K562 (cell line): ENCODE measurements around the gene HACE1. TPM values are rescaled to one million over a fixed set of nuclear protein-coding genes. Genes with fewer than 3 reads are reported as not detected.

ENCODE experiments used
- ATAC-seq: fragments of 200-7000 bp; cut with Tn5 transposase; 3 replicates; pipeline ENCODE4 v1.9.1; 2020; ENCODE audit warnings: moderate library complexity
- BruUV-seq: library from RNA; stranded (reverse); fragments of 400-500 nt; replicated peaks from 2 replicates; lab custom pipeline; 2021; lab: Mats Ljungman, UMichigan
- CTCF ChIA-PET: fragments of 300-600 bp; formaldehyde crosslinking; extraction: SDS; loops from one replicate; lab custom pipeline; 2021; ENCODE audit warnings: low intra/inter-chr PET ratio; lab: Yijun Ruan, JAX
- POLR2A ChIA-PET: fragments of 300-600, 350-650 bp; sonication (Branson Sonifier 250); formaldehyde crosslinking; extraction: SDS; loops from one replicate; lab custom pipeline; 2021; ENCODE audit warnings: antibody characterized with exemption, inconsistent platforms; lab: Yijun Ruan, JAX
- DNase-seq, 4 experiments: peaks; one replicate each; pipeline versions ENCODE4 v3.0.0 to v3.0.0-alpha.2; 2011 to 2018; ENCODE audit warnings: low spot score in 3 of 4, mixed read lengths in 3 of 4; ENCODE audit errors: extremely low read depth in 1 of 4
- FAIRE-seq: peaks from 2 replicates; lab custom pipeline; 2011; peaks lifted over from hg19 to GRCh38; lab: Jason Lieb, UNC
- H2AFZ ChIP-seq: 2 replicates; pipeline ENCODE4 v1.6.0; 2011; ENCODE audit warnings: low read depth, low read length, control low read depth, inconsistent platforms
- H3K27ac ChIP-seq: fragments of 200-600 bp; 3 replicates; pipeline ENCODE4 v1.8.0; 2011; ENCODE audit warnings: low read depth, mild to moderate bottlenecking, control low read depth, inconsistent platforms, low read length, moderate library complexity, mixed read lengths; ENCODE audit errors: extremely low read depth
- H3K27me3 ChIP-seq, 2 experiments: fragments of 300-600 bp in 1 of 2; 2 replicates in 1 of 2; 3 replicates in 1 of 2; pipeline versions ENCODE4 v1.6.0 to v1.8.0; 2011; ENCODE audit warnings: inconsistent platforms in 2 of 2, low read length in 2 of 2, mild to moderate bottlenecking in 1 of 2, mixed read lengths in 1 of 2, moderate library complexity in 1 of 2; ENCODE audit not compliant: control insufficient read depth in 2 of 2, insufficient read depth in 2 of 2
- H3K36me3 ChIP-seq: fragments of 300-600 bp; 3 replicates; pipeline ENCODE4 v1.8.0; 2011; ENCODE audit warnings: mild to moderate bottlenecking, low read length, inconsistent platforms; ENCODE audit not compliant: control insufficient read depth, insufficient read depth
- H3K4me1 ChIP-seq, 2 experiments: fragments of 200-600 bp in 1 of 2; replicated peaks in 1 of 2; 2 replicates in 1 of 2; 3 replicates in 1 of 2; pipeline versions ENCODE4 v1.5.1 to v1.8.0; 2011; ENCODE audit warnings: inconsistent platforms in 2 of 2, low read length in 2 of 2, mild to moderate bottlenecking in 1 of 2, mixed read lengths in 1 of 2, moderate library complexity in 1 of 2; ENCODE audit not compliant: control insufficient read depth in 2 of 2, insufficient read depth in 2 of 2
- H3K4me2 ChIP-seq: 2 replicates; pipeline ENCODE4 v1.6.1; 2011; ENCODE audit warnings: low read length, control low read depth, inconsistent platforms, mixed read lengths; ENCODE audit not compliant: insufficient read depth
- H3K4me3 ChIP-seq: fragments of 200-600 bp; sonication (generic), shearing (Covaris generic); 2 replicates; pipeline ENCODE4 v1.5.1; 2016; ENCODE audit warnings: control low read depth, inconsistent platforms
- H3K79me2 ChIP-seq: fragments of 200-600 bp; 3 replicates; pipeline ENCODE4 v1.8.0; 2011; ENCODE audit warnings: low read length, inconsistent platforms; ENCODE audit not compliant: control insufficient read depth, insufficient read depth
- H3K9ac ChIP-seq, 2 experiments: 2 replicates each; pipeline versions ENCODE4 v1.6.0 to v1.6.1; 2011; ENCODE audit warnings: low read depth in 2 of 2, low read length in 2 of 2, control low read depth in 1 of 2, inconsistent platforms in 1 of 2, mild to moderate bottlenecking in 1 of 2, mixed read lengths in 1 of 2; ENCODE audit not compliant: insufficient read depth in 1 of 2
- H3K9me1 ChIP-seq: one replicate; pipeline ENCODE4 v1.6.0; 2011; ENCODE audit warnings: inconsistent platforms, mild to moderate bottlenecking, low read length, moderate library complexity; ENCODE audit not compliant: control insufficient read depth, insufficient read depth
- H3K9me3 ChIP-seq: replicated peaks from 2 replicates; pipeline ENCODE4 v1.5.1; 2011; ENCODE audit warnings: low read depth, low read length, inconsistent platforms; ENCODE audit not compliant: control insufficient read depth, insufficient read depth
- H4K20me1 ChIP-seq: replicated peaks from 2 replicates; pipeline ENCODE4 v1.6.1; 2011; ENCODE audit warnings: low read length, inconsistent platforms, mixed read lengths; ENCODE audit not compliant: control insufficient read depth, insufficient read depth
- C11orf30 ChIP-seq: fragments of 450-650 bp; IDR thresholded peaks from 2 replicates; pipeline ENCODE4 v1.6.1; 2016; ENCODE audit warnings: low read depth, mild to moderate bottlenecking
- ESRRB ChIP-seq: fragments of 250-450 bp; sonication (Bioruptor Pico); IDR thresholded peaks from 2 replicates; pipeline ENCODE4 v1.5.0; 2020; ENCODE audit warnings: mild to moderate bottlenecking, moderate library complexity, borderline replicate concordance
- EWSR1 ChIP-seq: fragments of 450-650 bp; IDR thresholded peaks from 2 replicates; pipeline ENCODE4 v1.6.1; 2018; ENCODE audit warnings: borderline replicate concordance, mild to moderate bottlenecking, low read depth, moderate library complexity; ENCODE audit not compliant: partially characterized antibody
- HDAC1 ChIP-seq, 2 experiments: fragments of 450-650 bp; IDR thresholded peaks; 2 replicates each; pipeline ENCODE4 v1.6.1; 2016 to 2017; ENCODE audit warnings: inconsistent platforms in 1 of 2, mild to moderate bottlenecking in 1 of 2, moderate library complexity in 1 of 2
- HLTF ChIP-seq: fragments of 450-650 bp; IDR thresholded peaks from 2 replicates; pipeline ENCODE4 v1.6.1; 2016
- MXD1 ChIP-seq: fragments of 250-450 bp; sonication (Bioruptor Pico); IDR thresholded peaks from 2 replicates; pipeline ENCODE4 v1.8.0; 2021; ENCODE audit warnings: borderline replicate concordance, mild to moderate bottlenecking, moderate library complexity; ENCODE audit not compliant: poor library complexity, severe bottlenecking
- NFE2L1 ChIP-seq: fragments of 450-650 bp; IDR thresholded peaks from 2 replicates; pipeline ENCODE4 v1.6.1; 2016; ENCODE audit warnings: missing genetic modification characterization, low read depth, mild to moderate bottlenecking, missing compliant biosample characterization, moderate library complexity, borderline replicate concordance
- NUFIP1 ChIP-seq: fragments of 450-650 bp; IDR thresholded peaks from 2 replicates; pipeline ENCODE4 v1.6.1; 2018; ENCODE audit not compliant: partially characterized antibody
- RBM15 ChIP-seq: fragments of 200-400 bp; formaldehyde crosslinking; IDR thresholded peaks from 2 replicates; pipeline ENCODE4 v1.6.1; 2018; ENCODE audit warnings: mild to moderate bottlenecking, low read length, moderate library complexity; ENCODE audit not compliant: insufficient read depth
- ZBTB8A ChIP-seq: fragments of 450-650 bp; IDR thresholded peaks from 2 replicates; pipeline ENCODE4 v1.6.1; 2018; ENCODE audit warnings: mild to moderate bottlenecking, moderate library complexity; ENCODE audit not compliant: partially characterized antibody
- ZNF175 ChIP-seq: fragments of 200-800 bp; sonication (Bioruptor generic); IDR thresholded peaks from 2 replicates; pipeline ENCODE4 v1.6.1; 2016; ENCODE audit warnings: low read depth, mild to moderate bottlenecking, missing genetic modification characterization, missing compliant biosample characterization
- WGBS: fragments of 100-300 bp; shearing (Covaris generic); methylation state at CpG from one replicate; pipeline ENCODE4 v1.1.6; 2016; ENCODE audit warnings: low coverage, mixed read lengths; ENCODE audit not compliant: insufficient coverage; ENCODE audit errors: missing lambda C conversion rate; 5-methylcytosine and 5-hydroxymethylcytosine counted together
- in situ Hi-C: fragments of 300-500 bp; cut with MboI; formaldehyde crosslinking; loops from 4 replicates; pipeline ENCODE4 v1.15.0; 2018; ENCODE audit warnings: inconsistent platforms, mixed read lengths
- intact Hi-C: fragments of 100-400 bp; cut with micrococcal nuclease; formaldehyde crosslinking; loops from 2 replicates; pipeline ENCODE4 v1.14.2; 2022
- polyA plus RNA-seq, 8 experiments: library from polyadenylated mRNA; depleted of rRNA in 4 of 8; stranded (reverse) in 5 of 8; unstranded in 3 of 8; fragments of >200 nt; fragmentation: Nextera tagmentation in 2 of 8; fragmentation: Illumina TruSeq in 1 of 8; extraction: Ambion mirVana in 2 of 8; extraction: Trizol in 1 of 8; gene quantifications; 2 replicates each; pipeline versions ENCODE4 v1.2.1 to v1.2.3, GENCODE V29; 2011 to 2014; ENCODE audit warnings: inconsistent platforms in 1 of 8, missing spikeins in 1 of 8
- total RNA-seq, 7 experiments: library from RNA; depleted of rRNA in 6 of 7; stranded (reverse); fragments of >200 nt in 6 of 7; fragmentation: Illumina TruSeq in 2 of 7; extraction: Trizol in 2 of 7; gene quantifications; 2 replicates each; pipeline versions ENCODE4 v1.2.1 to v1.2.3, GENCODE V29; 2011 to 2021; ENCODE audit warnings: low replicate concordance in 1 of 7
- TF ChIP-seq, protein P1 (sequence below), 2 experiments: fragments of 450-650 bp; formaldehyde crosslinking in 1 of 2; IDR thresholded peaks; 2 replicates each; pipeline versions ENCODE4 v1.4.0 to v1.6.1; 2014 to 2020; ENCODE audit warnings: mild to moderate bottlenecking in 2 of 2, borderline replicate concordance in 1 of 2, low read depth in 1 of 2

The HACE1 gene
- total and polyA plus RNA-seq, 9 of the 15 experiments (the other 6 are each of a cell fraction or from before 2014, with no cell fraction given), result 3.6 to 19.9 (median 9.1) TPM

DNA sequence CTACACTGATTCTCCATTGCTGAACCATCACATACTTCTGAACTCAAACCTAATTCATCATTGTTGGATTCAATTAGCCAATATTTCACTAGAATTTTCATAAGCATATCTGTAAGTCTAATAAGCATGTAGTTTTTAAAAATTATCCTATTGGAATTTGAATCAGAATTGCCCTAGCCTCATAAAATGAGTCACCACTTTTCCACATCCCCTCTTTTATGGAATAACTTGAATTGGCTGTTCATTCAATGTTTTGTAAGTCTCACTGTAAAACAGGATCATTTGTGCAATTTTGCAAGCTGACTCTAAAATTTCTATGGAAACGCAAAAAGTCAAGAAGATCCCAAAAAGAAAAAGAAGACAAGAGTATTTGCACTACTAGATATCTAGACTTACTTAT lies 141.0 kb downstream of the HACE1 start (continued):
- no peak for TF ChIP-seq RBM15
- TF ChIP-seq, all 486 proteins: peak for 0

- H3K9me3 ChIP-seq, result no peaks in the 10 kb centered on the region
- H2AFZ ChIP-seq, result no peak overlapping the region
- H3K27ac ChIP-seq, result no peak overlapping the region
- 68% methylated on average over 4 of the region's 4 CpGs for WGBS
- in situ Hi-C loops, result no loop called here
- H3K9ac ChIP-seq, result no peak overlapping the region
- H3K27me3 ChIP-seq, result no peaks in the 10 kb centered on the region
- DNase-seq (no peak), FAIRE-seq (no peak), ATAC-seq (no peak)
- H3K36me3 ChIP-seq, result no peaks in the 10 kb centered on the region
- CTCF ChIA-PET, result no interaction called here
- intact Hi-C loops, result no loop called here
- H4K20me1 ChIP-seq, result no peaks in the 10 kb centered on the region
- no TSS peak for BruUV-seq
- POLR2A ChIA-PET, result interaction anchor here (1.2 kb wide), 1 partner anchor 12 kb away, joined by 3 read pairs; no protein-coding TSS in a partner anchor
- H3K9me1 ChIP-seq, result no peaks in the 10 kb centered on the region
- no peaks in the 10 kb centered on the region for H3K79me2 ChIP-seq
- peaks cover 0 to 2% of the 10 kb centered on the region in 2 experiments; a peak in 1 of 5 replicates for H3K4me1 ChIP-seq
- H3K4me3 ChIP-seq, result no peak overlapping the region
- H3K4me2 ChIP-seq, result no peak overlapping the region
- no peak for TF ChIP-seq NUFIP1
- TF ChIP-seq ZNF175 (CRISPR knock-in tag), result no peak
- TF ChIP-seq C11orf30, result peak; percentile 85
- TF ChIP-seq HLTF, result no peak
- no peak for TF ChIP-seq ESRRB
- TF ChIP-seq, protein P1, sequence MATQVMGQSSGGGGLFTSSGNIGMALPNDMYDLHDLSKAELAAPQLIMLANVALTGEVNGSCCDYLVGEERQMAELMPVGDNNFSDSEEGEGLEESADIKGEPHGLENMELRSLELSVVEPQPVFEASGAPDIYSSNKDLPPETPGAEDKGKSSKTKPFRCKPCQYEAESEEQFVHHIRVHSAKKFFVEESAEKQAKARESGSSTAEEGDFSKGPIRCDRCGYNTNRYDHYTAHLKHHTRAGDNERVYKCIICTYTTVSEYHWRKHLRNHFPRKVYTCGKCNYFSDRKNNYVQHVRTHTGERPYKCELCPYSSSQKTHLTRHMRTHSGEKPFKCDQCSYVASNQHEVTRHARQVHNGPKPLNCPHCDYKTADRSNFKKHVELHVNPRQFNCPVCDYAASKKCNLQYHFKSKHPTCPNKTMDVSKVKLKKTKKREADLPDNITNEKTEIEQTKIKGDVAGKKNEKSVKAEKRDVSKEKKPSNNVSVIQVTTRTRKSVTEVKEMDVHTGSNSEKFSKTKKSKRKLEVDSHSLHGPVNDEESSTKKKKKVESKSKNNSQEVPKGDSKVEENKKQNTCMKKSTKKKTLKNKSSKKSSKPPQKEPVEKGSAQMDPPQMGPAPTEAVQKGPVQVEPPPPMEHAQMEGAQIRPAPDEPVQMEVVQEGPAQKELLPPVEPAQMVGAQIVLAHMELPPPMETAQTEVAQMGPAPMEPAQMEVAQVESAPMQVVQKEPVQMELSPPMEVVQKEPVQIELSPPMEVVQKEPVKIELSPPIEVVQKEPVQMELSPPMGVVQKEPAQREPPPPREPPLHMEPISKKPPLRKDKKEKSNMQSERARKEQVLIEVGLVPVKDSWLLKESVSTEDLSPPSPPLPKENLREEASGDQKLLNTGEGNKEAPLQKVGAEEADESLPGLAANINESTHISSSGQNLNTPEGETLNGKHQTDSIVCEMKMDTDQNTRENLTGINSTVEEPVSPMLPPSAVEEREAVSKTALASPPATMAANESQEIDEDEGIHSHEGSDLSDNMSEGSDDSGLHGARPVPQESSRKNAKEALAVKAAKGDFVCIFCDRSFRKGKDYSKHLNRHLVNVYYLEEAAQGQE (IDR thresholded peaks at IDR 0.05; ENCODE audit: borderline replicate concordance), result no peak
- TF ChIP-seq, protein P1 (CRISPR knock-in tag; IDR thresholded peaks at IDR 0.05; ENCODE audit: low read depth), result no peak
- TF ChIP-seq MXD1 (CRISPR knock-in tag), result no peak
- no peak for TF ChIP-seq HDAC1 (IDR thresholded peaks at IDR 0.05)
- no peak for TF ChIP-seq ZBTB8A
- TF ChIP-seq NFE2L1, result peak; percentile 70
- no peak for TF ChIP-seq EWSR1
These were observed 142.9 kb downstream of the HACE1 start for GRCh38 chr6:104716858-104717257.
